Activated CD8-positive, alpha-beta T cell treated with anti-CD3 and anti-CD28 coated beads, Interleukin-2, amount 10 ng/mL, durations not matched to agents 7 days and 5 days (primary cell): Measurements from ENCODE around the gene SPINK14. TPM values are rescaled to one million over a fixed set of nuclear protein-coding genes. Genes with fewer than 3 reads are reported as not detected.

ENCODE experiments used
- ATAC-seq: fragments of 150-1000 bp; cut with Tn5 transposase; one replicate; pipeline ENCODE4 v1.10.0; 2021; ENCODE audit warnings: moderate library complexity
- CTCF ChIA-PET: fragments of 350-600 bp; sonication (Branson Sonifier 250); formaldehyde crosslinking; loops from one replicate; lab custom pipeline; 2021; ENCODE audit warnings: antibody characterized with exemption; lab: Charles Lee
- POLR2A ChIA-PET: fragments of 350-600 bp; sonication (Branson Sonifier 250); formaldehyde crosslinking; loops from one replicate; lab custom pipeline; 2021; ENCODE audit warnings: antibody characterized with exemption; lab: Charles Lee
- DNase-seq: peaks from one replicate; pipeline ENCODE4 v3.0.0-alpha.2; 2020
- H3K27ac Mint-ChIP-seq: one replicate; pipeline ENCODE4 v1.8.0; 2021; ENCODE audit warnings: mild to moderate bottlenecking, mixed read lengths
- H3K27me3 Mint-ChIP-seq: one replicate; pipeline ENCODE4 v1.8.0; 2021; ENCODE audit warnings: low read depth, mixed read lengths
- H3K36me3 Mint-ChIP-seq: one replicate; pipeline ENCODE4 v1.8.0; 2021; ENCODE audit warnings: low read depth, mixed read lengths
- H3K4me1 Mint-ChIP-seq: one replicate; pipeline ENCODE4 v1.8.0; 2021; ENCODE audit warnings: low read depth, mixed read lengths
- H3K4me3 Mint-ChIP-seq: one replicate; pipeline ENCODE4 v1.8.0; 2021; ENCODE audit warnings: mild to moderate bottlenecking, mixed read lengths
- H3K9me3 Mint-ChIP-seq: one replicate; pipeline ENCODE4 v1.8.0; 2022; ENCODE audit warnings: mixed read lengths; ENCODE audit not compliant: insufficient read depth
- total RNA-seq, 2 experiments: library from RNA; stranded (reverse); gene quantifications; one replicate each; pipeline ENCODE4 v1.2.3, GENCODE V29; 2021

Gene SPINK14
- total RNA-seq: not detected

GRCh38 chr5:148168246-148168645 is at the start of gene SPINK14:
SPINK14 (plus strand) TSS chr5:148168546; CDS start chr5:148169733, 1,187 bp downstream.
- DNase-seq (no peak), ATAC-seq (no peak)
- Mint-ChIP-seq H3K9me3 (no peaks in the 10 kb centered on the region), H3K27me3 (peaks cover 4% of the 10 kb centered on the region), H3K4me1 (no peaks in the 10 kb centered on the region), H3K27ac (no peak within 1 kb of the TSS), H3K36me3 (no peaks in the 10 kb centered on the region), H3K4me3 (no peak within 1 kb of the TSS)
- ChIA-PET CTCF (no interaction called here), POLR2A (no interaction called here)

GRCh38 chr5:148120317-148120716 is 48.0 kb upstream of the SPINK14 start:
- Mint-ChIP-seq H3K4me3 (no peak overlapping the region), H3K36me3 (no peaks in the 10 kb centered on the region), H3K27ac (no peak overlapping the region), H3K27me3 (no peaks in the 10 kb centered on the region), H3K9me3 (no peaks in the 10 kb centered on the region), H3K4me1 (no peaks in the 10 kb centered on the region)
- ChIA-PET POLR2A (no interaction called here), CTCF (interaction anchor here (0.6 kb wide), 1 partner anchor 473 kb away, joined by 3 read pairs; no protein-coding TSS in a partner anchor)
- DNase-seq: no peak
- ATAC-seq: no peak

GRCh38 chr5:148125641-148126040 is 42.7 kb upstream of the SPINK14 start:
- no peak for ATAC-seq
- Mint-ChIP-seq H3K4me3 (no peak overlapping the region), H3K4me1 (no peaks in the 10 kb centered on the region), H3K27me3 (no peaks in the 10 kb centered on the region), H3K36me3 (no peaks in the 10 kb centered on the region), H3K27ac (no peak overlapping the region), H3K9me3 (no peaks in the 10 kb centered on the region)
- no peak for DNase-seq
- ChIA-PET CTCF (no interaction called here), POLR2A (no interaction called here)

GRCh38 chr5:148135091-148136048 is 33.0 kb upstream of the SPINK14 start:
- no peaks in the 10 kb centered on the region for H3K4me1 Mint-ChIP-seq
- H3K4me3 Mint-ChIP-seq: no peak overlapping the region
- no peak for DNase-seq
- no peaks in the 10 kb centered on the region for H3K9me3 Mint-ChIP-seq
- ChIA-PET POLR2A (no interaction called here), CTCF (no interaction called here)
- no peaks in the 10 kb centered on the region for H3K36me3 Mint-ChIP-seq
- no peak overlapping the region for H3K27ac Mint-ChIP-seq
- ATAC-seq: no peak
- H3K27me3 Mint-ChIP-seq: no peaks in the 10 kb centered on the region

- Mint-ChIP-seq H3K27me3 (no peaks in the 10 kb centered on the region), H3K4me3 (no peak overlapping the region), H3K4me1 (no peaks in the 10 kb centered on the region), H3K36me3 (no peaks in the 10 kb centered on the region), H3K9me3 (no peaks in the 10 kb centered on the region), H3K27ac (no peak overlapping the region)
- ChIA-PET CTCF (no interaction called here), POLR2A (no interaction called here)
- DNase-seq: no peak
- ATAC-seq: no peak
Observed at GRCh38 chr5:148140846-148141245, 27.5 kb upstream of the SPINK14 start.

- Mint-ChIP-seq H3K4me3 (no peak overlapping the region), H3K36me3 (no peaks in the 10 kb centered on the region), H3K9me3 (no peaks in the 10 kb centered on the region), H3K27ac (no peak overlapping the region), H3K27me3 (no peaks in the 10 kb centered on the region), H3K4me1 (no peaks in the 10 kb centered on the region)
- ChIA-PET CTCF (no interaction called here), POLR2A (no interaction called here)
- DNase-seq (no peak), ATAC-seq (no peak)
Observed at GRCh38 chr5:148141645-148142044, 26.7 kb upstream of the SPINK14 start.

GRCh38 chr5:148145916-148146315 is 22.4 kb upstream of the SPINK14 start:
- ChIA-PET POLR2A (no interaction called here), CTCF (no interaction called here)

GRCh38 chr5:148146487-148146886 is 21.9 kb upstream of the SPINK14 start:
- Mint-ChIP-seq H3K27ac (no peak overlapping the region), H3K9me3 (no peaks in the 10 kb centered on the region), H3K36me3 (no peaks in the 10 kb centered on the region), H3K27me3 (peaks cover 6% of the 10 kb centered on the region), H3K4me3 (no peak overlapping the region), H3K4me1 (no peaks in the 10 kb centered on the region)
- ChIA-PET CTCF (no interaction called here), POLR2A (no interaction called here)
- DNase-seq: no peak
- no peak for ATAC-seq

More at GRCh38 chr5:148145916-148146315, 22.4 kb upstream of the SPINK14 start:
- H3K27ac Mint-ChIP-seq: no peak overlapping the region
- no peaks in the 10 kb centered on the region for H3K36me3 Mint-ChIP-seq
- peaks cover 6% of the 10 kb centered on the region for H3K27me3 Mint-ChIP-seq
- DNase-seq (no peak), ATAC-seq (no peak)
- no peak overlapping the region for H3K4me3 Mint-ChIP-seq
- no peaks in the 10 kb centered on the region for H3K4me1 Mint-ChIP-seq
- H3K9me3 Mint-ChIP-seq: no peaks in the 10 kb centered on the region

- DNase-seq (no peak), ATAC-seq (no peak)
- Mint-ChIP-seq H3K27me3 (peaks cover 6% of the 10 kb centered on the region), H3K9me3 (no peaks in the 10 kb centered on the region), H3K36me3 (no peaks in the 10 kb centered on the region), H3K4me1 (no peaks in the 10 kb centered on the region), H3K27ac (no peak overlapping the region), H3K4me3 (no peak overlapping the region)
- CTCF ChIA-PET: no interaction called here
- POLR2A ChIA-PET: no interaction called here
Observed at GRCh38 chr5:148147415-148147814, 20.9 kb upstream of the SPINK14 start.

GRCh38 chr5:148151872-148152271 is 16.5 kb upstream of the SPINK14 start:
- ChIA-PET POLR2A (no interaction called here), CTCF (no interaction called here)
- H3K27ac Mint-ChIP-seq: no peak overlapping the region
- no peaks in the 10 kb centered on the region for H3K36me3 Mint-ChIP-seq
- DNase-seq (no peak), ATAC-seq (no peak)
- peaks cover 6% of the 10 kb centered on the region for H3K27me3 Mint-ChIP-seq
- no peaks in the 10 kb centered on the region for H3K9me3 Mint-ChIP-seq
- H3K4me3 Mint-ChIP-seq: no peak overlapping the region
- no peaks in the 10 kb centered on the region for H3K4me1 Mint-ChIP-seq

- POLR2A ChIA-PET: no interaction called here
- Mint-ChIP-seq H3K9me3 (no peaks in the 10 kb centered on the region), H3K4me3 (no peak overlapping the region), H3K4me1 (no peaks in the 10 kb centered on the region), H3K27ac (no peak overlapping the region), H3K27me3 (peaks cover 6% of the 10 kb centered on the region), H3K36me3 (no peaks in the 10 kb centered on the region)
- DNase-seq (no peak), ATAC-seq (no peak)
- CTCF ChIA-PET: no interaction called here
Observed at GRCh38 chr5:148152781-148153180, 15.6 kb upstream of the SPINK14 start.

GRCh38 chr5:148156609-148157008 is 11.7 kb upstream of the SPINK14 start:
- Mint-ChIP-seq H3K9me3 (no peaks in the 10 kb centered on the region), H3K36me3 (no peaks in the 10 kb centered on the region)
- CTCF ChIA-PET: no interaction called here

More at GRCh38 chr5:148156609-148157008, 11.7 kb upstream of the SPINK14 start:
- Mint-ChIP-seq H3K27ac (no peak overlapping the region), H3K27me3 (no peaks in the 10 kb centered on the region), H3K4me1 (no peaks in the 10 kb centered on the region), H3K4me3 (no peak overlapping the region)
- no peak for ATAC-seq
- no peak for DNase-seq
- POLR2A ChIA-PET: no interaction called here
